ENCODE data around the gene SLC2A10.

The SLC2A10 gene

DNA sequence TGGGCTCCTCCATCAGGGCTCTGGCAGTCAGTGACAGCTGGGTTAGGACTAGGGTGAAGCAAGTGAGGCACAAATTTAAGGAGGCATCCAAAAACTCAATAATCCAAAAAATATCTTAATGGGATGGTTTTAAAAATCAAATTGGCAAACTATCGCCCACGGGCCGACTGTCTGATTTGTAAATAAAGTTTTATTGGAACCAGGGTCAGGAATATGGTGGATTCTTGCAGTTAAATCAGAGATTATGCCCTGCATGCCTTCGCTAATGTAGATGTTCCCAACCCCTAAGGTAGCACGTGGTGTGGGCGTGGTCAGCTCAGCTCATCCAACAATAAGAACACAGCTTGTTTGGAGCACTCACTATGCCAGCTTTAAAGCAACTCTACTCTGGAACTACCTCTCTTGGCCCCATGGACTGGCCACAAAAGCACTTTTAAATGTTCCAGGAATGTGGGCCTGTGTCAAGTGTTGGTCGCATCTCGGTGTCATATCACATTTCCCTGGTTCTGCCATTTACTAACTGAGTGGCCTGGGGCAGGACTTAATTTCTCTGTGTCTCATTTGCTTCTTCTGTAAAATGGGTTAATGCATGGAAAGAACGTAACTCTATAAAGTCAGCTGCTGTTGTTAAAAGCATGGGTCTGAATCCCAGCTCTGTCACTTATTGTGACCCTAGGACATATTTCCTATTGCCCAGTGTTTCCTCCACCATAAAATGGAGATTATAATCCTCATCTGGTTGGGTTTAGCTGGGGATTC, 27.2 kb upstream of the SLC2A10 start:
- no peak for DNase-seq (ENCODE audit: low spot score)

DNA sequence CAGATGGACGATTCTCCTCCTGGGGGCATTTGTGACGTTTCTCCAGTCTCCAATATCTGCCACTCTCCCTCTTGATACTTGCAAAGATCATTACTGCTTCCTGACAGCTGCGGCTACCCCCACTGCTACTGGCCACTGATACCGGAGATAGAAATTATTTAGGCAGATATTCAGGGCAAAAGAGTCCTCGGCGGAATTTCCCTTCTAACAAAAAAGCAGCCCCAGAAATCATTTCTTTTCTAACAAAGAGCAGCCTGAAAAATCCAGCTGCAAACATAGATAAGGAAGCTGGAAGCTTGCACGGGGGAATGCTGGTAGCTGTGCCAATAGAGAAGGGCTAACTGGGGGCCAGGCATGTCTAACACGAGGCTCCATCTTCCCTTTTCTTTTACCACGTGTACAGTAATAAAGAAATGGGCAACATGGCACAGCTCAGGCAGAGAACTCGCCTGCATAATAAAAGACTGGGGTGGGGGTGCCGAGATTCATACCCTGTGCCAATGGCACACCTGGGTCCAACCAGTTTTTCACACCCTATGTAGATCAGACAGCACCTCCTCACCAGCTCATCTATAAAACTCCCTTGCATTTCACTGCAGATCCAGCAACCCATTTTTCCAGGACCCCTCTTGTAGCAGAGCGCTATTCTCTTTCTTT, 26.3 kb upstream of the SLC2A10 start:
- DNase-seq (ENCODE audit: low spot score) = no peak

DNA sequence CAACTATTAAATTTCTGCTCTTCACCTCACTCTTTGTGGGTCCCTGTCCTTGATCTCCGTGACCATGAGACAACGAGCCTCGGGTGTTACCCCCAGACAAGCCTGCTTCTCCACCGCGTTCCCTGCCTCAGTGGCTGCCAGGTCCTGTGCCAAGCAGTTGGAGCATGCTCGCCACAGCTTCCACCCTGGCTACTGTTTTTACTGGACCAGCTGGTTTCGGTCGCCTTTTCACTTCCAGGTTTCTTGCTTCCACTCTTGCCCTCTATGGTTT, 25.8 kb upstream of the SLC2A10 start:
- DNase-seq (ENCODE audit: low spot score) = no peak

DNA sequence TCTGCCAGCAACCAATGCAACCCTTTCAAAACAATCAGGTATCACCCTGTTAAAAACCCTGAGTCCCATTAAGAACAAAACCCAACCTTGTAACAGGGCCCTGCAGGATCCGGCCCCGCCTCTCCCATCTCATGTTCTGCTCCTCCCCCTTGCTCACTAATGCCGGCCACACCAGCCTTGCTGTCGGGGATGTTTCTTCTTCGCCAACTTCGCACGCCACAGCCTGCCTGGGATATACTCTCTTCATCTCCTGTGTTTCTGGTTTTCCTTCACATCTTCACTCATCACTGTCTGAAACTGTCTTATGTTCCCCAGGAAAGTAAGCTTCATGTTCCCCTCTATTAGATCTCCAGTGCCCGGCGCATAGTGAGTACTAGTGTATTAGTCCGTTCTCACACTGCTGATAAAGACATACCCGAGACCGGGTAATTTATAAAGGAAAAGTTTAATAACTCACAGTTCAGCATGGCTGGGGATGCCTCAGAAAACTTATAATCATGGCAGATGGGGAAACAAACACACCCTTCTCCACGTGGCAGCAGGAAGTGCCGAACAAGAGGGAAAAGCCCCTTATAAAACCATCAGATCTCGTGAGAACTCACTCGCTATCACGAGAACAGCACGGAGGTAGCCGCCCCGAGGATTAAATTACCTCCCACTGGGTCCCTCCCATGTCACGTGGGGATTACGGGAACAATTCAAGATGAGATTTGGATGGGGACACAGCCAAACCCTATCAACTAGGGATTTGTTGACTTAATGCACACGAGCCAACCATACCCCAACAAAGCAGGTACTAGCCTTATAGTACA, 25.3 kb upstream of the SLC2A10 start:
- peak; percentile 59 for DNase-seq (ENCODE audit: low spot score)

DNA sequence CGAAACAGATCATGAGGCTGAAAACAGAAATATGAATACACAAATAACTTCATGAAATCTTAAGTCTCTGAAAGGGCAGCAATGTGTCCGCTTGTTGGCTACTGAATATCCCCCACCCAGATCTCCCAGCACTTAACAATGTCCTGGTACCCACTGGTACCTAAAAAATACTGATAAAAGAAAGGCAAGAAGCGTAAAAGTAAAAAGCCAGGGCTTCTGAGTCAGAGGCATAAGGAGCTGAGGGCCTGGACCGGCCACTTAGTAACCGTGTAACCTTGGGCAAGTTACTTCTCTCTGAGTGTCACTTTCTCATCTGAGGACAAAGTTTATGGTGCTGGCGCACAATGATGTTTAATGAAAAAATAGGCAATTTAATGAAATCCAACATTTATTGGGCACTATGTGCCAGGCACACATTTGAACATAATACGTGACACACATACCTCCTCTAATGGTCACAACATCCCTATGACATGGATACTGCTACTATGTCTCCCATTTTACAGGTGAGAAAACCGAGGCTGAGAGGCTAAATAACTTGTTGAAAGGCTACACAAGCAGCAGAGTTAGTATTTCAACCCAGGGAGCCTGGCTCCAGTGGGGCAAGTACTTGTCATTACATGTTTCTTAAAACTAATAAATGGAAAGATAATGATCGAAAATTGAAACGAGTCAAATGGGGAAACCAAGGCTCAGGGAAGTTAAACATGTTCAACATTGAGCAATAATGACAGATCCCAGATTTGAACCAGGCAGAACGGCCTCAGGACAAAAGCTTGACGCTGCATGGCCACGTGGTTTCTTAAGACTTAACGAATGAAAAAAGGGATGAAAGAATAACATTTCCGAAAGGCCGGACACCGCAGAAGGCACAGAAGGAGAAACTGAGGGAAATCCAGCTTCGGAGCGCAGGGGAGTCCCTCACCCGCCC, 21.0 kb upstream of the SLC2A10 start:
- DNase-seq (ENCODE audit: low spot score) = peak; percentile 25

DNA sequence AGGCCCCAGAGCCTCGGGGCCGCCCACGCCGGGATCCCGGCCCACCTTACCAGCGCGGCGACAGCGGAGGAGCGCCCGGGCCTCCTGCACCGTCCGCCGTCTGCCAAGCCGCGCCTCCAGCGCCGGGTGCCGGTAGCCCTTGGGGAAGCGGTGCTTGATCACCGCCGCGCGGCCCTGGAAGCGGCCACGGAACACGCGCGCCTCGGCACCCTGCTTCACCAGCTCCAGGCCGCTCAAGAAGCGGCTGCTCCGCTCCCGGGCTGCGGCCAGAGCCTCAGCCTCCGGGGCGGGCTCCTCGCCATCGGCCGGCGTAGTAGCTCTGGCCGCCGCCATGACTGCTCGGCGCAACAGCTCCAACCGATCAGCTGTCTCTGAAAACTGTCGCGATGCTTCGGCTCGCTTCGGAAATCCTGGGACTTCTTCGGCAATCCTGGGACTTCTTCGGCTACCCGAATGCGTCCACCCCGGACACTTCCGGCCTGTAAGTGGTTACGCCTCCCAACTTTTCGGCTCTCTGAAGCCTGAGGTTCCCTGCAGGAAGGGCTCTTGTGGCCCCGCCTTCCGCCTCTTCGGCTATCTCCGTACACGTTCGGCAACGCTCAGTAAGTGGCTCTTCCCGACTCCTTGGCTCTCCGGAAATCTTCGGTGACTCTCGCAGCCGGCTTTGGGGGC, 20.2 kb upstream of the SLC2A10 start, which contains the start of gene TP53RK:
Gene TP53RK, minus strand, starts transcription at position 363 of the 672 bp plus-strand sequence. Its CDS starts 30 bp downstream, at position 333.
- peak; percentile 100 for DNase-seq (ENCODE audit: low spot score)

DNA sequence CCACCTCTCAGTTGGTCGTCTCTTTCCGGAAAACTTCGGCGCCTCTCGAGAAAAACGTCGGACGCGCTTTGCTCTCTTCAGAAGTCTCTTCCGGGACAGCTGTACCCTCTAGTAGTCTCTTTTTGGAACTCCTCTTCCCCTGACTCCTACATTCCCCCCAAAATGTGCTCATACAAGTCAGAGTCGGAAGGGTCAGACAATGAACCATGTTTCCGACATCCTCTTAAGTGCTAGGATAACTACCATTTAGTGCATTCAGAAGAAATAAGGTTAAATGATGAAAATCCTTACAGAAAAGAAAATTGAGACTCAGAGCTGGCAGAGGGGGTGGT, 19.7 kb upstream of the SLC2A10 start:
- no peak for DNase-seq (ENCODE audit: low spot score)

DNA sequence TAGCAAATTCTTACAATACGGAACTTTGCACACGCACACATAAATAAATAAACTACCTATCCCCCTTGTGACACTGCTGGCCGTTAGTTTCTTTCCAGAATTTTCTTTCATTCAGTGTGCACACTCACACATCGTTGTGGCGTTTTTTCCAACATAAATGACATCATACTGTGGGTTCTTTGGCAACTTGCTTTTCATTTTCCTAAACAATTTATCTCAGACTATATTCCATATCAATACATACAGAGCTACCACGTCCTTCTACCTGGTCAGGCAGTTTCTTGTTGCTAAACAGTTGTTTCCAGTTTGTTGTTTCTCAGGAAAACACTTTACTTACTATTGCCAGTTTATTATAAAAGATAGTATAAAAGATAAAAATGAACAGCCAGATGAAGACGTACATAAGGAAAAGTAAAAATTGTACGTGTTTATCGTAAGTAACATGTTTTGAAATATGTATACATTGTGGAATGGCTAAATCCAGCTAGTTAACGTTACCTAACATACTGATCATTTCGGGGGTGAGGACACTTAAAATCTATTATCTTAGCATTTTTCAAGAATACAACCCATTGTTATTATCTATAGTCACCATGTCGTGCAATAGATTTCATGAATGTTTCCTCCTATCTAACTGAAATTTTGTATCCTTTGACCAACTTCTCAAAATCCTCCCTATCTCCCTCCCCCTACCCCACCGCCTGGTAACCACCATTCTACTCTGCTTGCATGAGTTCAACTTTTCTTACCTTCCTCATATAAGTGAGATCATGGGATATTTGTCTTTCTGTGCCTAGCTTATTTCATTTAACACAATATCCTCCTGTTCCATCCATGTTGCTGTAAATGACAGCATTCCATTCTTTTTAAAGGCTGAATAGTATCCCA, 19.0 kb upstream of the SLC2A10 start:
- no peak for DNase-seq (ENCODE audit: low spot score)

DNA sequence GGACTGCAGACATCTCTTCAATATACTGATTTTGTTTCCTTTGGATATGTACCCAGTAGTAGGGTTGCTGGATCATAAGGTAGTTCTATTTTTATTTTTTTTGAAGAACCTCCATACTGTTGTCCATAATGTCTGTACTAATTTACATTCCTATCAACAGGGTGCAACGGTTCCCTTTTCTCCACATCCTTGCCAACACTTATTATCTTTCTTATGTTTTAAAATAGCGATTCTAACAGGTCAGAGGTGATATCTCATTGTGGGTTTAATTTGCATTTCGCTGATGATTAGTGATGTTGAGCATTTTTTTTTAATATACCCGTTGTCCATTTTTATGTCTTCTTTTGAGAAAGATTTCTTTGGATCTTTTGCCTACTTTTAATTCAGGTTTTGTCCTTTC, 18.3 kb upstream of the SLC2A10 start:
- no peak for DNase-seq (ENCODE audit: low spot score)

DNA sequence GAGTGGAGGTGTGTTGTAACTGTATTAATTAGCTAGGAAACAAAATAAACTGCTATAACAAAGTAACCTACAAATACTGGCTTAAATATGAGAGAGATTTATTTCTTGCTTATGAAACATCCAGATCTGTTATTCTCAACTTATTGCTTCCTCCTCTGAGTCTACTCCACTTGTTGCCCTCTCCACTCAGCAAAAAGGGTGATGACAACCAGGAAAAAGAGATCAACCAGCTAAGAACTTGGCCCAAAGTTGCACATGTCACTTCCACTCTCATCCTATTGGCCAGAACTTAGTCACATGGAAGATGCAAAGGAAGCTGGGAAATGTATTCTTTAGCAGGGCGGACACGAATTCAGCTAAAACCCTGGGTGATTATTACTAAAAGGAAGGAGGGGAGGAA, 15.0 kb upstream of the SLC2A10 start:
- peak; percentile 27 for DNase-seq (ENCODE audit: low spot score)

DNA sequence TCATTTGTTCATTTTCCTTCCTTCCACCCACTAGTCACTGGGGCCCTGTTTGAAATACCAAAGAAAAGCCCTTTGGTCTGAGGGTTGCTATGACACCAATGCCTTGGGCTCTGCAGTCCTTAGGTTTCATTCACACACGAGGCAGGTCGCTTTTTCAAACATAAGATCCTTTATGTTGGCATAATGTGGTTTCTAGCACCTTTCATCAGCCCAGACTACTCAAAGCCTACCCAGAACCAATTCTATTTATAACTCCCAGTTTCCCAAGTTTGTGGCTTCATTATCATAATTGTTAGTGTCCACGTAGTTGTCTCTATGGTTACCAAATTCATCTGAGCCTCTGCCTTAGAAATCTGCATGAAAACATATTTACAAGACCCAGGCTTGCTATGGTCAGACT, 13.6 kb upstream of the SLC2A10 start:
- no peak for DNase-seq (ENCODE audit: low spot score)

DNA sequence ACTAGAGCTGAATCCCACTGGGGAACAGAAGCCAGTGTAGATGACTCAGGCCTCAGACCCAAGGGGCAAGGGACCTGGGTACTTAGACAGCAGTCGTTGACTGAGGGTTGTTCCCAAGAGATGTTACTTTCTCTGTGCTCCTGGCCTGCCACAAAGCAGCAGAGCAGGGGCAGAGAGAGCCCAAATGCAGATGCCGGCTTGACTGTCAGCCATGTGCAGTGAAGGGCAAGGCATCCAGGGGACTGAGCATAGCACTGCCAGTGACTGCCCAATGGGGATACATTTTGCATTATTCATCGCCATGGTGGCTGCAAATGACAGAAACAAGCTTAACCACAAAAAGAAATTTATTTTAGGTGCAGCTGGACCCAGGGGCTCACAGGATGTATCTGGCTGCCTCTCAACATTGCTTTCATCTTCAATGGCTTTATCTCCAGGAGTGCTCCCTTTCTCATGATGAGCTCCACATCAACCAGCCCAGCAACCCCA, 12.6 kb upstream of the SLC2A10 start:
- DNase-seq (ENCODE audit: low spot score) = no peak

DNA sequence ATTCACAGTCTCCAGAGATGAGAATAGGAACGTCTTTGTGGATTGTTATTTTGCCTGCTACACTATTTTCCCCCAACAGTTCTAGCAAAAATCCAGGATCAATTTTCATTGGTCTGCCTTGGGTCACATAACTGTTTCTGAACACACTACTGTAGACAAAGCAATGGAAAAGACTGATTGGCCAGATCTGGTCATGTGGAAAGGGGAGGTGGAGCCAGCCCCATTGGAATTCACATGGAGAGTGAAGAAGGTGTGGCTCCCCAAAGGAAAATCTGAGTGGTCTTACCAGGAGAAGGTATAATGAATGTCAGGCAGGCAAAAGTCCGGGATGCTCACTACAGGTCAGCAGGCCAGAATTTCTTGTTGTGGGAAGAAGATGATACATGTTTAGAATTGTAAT, 10.7 kb upstream of the SLC2A10 start:
- no peak for DNase-seq (ENCODE audit: low spot score)

DNA sequence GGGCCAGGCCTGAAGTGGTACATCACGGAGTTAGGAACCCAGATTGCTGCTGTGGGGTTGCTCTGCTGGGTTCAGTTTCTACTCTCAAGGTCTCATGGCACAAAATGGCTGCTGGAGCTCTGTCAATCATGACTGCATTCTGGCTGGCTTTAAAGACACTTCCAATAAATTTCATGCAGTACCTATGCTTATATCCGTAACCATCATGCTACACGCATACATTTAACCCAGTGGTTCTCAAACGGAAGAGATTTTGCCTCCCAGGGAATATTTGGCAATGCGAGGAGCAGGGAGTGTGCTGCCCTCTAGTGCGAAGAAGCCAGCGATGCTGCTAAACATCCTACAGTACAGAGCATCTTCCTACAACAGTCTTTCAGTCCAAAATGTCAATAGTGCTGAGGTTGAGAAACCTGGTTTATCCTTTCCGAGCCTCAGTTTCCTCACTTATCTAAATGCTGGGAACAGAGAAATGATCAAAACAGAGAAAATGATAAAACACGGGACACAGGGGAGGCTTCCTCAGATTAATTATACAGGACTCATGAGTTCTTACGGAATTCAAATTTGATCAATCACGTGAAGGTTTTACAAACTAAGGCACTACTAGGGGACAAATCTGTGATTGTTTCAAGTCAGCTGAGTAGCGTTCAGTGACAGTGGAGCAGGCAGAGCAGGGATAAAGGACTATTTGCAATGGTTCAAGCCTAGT, 9.6 kb upstream of the SLC2A10 start:
- DNase-seq (ENCODE audit: low spot score) = peak; percentile 40

DNA sequence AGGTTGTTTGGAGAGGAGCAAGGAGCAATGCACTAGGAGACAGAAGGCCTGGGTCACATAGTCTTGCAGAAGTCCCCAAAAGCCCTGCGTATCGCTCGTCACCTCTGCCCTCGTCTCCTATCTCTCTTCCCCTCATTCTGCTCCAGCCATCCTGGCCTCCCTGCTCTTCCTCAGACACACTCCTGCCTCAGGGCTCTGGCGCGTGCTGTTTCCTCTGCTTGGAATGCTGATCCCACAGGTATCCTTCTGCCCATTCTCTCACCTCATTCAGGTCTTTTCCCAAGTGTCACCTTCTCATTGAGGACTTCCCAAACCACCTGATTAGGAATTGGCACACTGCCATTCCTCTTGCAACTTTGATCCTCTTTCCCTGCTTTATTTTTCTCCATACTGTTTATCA, 9.0 kb upstream of the SLC2A10 start:
- DNase-seq (ENCODE audit: low spot score) = no peak

DNA sequence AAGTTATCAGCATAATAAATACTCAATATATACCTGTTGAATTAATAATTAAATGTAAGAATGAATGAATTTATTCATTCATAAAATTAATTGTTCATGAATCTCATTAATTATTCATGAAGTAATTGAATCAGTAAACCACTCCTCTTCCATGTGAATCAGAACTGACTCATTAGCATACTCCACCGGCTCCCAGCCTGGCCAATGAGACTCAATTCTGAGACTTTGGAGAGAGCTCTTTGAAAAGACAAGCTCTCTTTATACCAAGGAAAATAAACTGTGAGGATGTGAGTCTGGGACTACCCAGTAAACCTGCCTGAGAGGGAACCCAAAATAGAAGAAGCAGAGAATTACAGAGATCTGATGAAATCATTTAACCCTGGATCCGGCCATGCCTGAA, 8.4 kb upstream of the SLC2A10 start:
- DNase-seq (ENCODE audit: low spot score) = no peak

DNA sequence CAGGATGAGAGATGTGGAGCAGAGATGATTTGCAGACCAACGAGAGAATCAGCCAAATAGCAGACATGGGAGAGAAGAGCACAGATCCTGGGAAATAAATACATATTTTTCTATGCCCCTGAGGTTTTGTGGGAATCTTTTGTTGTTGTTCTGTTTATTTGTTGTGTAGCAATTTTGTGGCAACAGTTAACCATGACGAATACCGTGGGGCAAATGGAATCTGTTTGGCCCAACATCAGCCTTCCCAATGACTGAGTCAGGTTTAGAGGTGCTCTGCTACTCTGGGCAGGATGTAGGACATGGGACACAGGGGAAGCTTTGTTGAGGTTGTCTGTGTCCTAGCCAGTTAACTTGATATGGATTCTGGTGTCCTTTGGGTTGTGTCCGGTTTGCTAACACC, 7.9 kb upstream of the SLC2A10 start:
- no peak for DNase-seq (ENCODE audit: low spot score)

DNA sequence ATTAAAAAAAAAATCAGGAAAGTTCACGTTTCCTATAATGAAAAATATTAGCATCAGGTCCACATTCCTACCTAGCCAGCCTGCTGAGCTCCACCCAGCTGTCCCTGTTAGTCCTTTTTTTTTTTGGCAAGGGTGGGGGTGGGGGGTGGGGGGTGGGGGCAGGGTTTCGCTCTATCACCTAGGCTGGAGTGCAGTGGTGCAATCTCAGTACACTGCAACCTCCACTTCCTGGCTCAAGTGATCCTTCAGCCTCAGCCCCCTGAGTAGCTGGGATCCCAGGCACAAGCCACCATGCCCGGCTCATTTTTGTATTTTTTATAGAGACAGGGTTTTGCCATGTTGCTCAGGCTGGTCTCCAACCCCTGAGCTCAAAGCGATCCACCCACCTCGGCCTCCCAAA, 7.5 kb upstream of the SLC2A10 start:
- no peak for DNase-seq (ENCODE audit: low spot score)

DNA sequence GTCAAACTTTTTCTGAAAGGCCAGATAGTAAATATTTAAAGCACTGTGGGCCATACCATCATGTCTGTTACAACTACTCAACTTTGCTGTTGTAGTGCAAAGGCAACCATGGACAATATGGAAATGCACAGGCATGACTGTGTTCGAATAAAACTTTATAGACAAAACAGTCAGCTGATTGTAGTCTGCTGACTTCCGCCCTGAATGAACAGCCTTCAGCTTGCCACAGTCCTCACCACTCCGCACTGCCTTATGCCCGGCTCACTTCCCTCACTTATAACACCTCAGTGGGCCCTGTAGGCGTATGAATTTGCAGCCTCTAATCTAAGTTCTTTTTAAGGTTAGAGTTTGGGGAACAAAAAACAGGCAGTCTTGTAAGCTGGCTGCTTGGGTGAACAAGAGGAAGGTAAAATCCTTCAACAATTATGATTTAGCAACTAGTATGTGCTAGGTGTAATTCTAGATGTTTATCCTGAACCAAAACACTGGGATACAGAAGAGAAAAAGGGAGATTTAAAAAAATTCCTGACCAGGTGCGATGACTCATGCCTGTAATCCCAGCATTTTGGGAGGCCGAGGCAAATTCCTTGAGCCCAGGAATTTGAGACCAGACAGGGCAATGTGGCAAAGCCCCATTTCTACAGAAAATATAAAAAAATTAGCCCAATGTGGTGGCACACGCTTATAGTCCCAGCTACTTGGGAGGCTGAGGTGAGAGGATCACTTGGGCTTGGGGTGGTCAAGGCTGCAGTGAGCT, 6.8 kb upstream of the SLC2A10 start:
- no peak for DNase-seq (ENCODE audit: low spot score)
